Breast epithelium (tissue), 4 donors: ENCODE measurements around the gene FHOD3. TPM values are rescaled to one million over a fixed set of nuclear protein-coding genes. Genes with fewer than 3 reads are reported as not detected.

Experiments used
- DNase-seq, 2 donors: peaks; one replicate each; pipeline ENCODE4 v3.0.0-alpha.2; 2019; ENCODE audit warnings: low spot score in 2 of 2
- H3K27ac ChIP-seq, 2 donors: fragments of 200-600 bp; sonication (generic) in 1 of 2; one replicate each; pipeline ENCODE4 v1.5.1; 2016 to 2019; ENCODE audit warnings: mild to moderate bottlenecking in 1 of 2
- H3K27me3 ChIP-seq, 2 donors: fragments of 200-600 bp; sonication (generic) in 1 of 2; one replicate each; pipeline versions ENCODE4 v1.5.1 to v1.6.0; 2017 to 2019; ENCODE audit warnings: control low read depth in 1 of 2, mild to moderate bottlenecking in 1 of 2
- H3K36me3 ChIP-seq: fragments of 200-600 bp; one replicate; pipeline ENCODE4 v1.5.1; 2019
- H3K4me1 ChIP-seq, 2 donors: fragments of 200-600 bp; sonication (generic); one replicate each; pipeline ENCODE4 v1.5.1; 2016 to 2019; ENCODE audit warnings: control low read depth in 1 of 2
- H3K4me3 ChIP-seq, 3 donors: fragments of 200-600 bp; sonication (generic); 1 replicate in 2 of 3; 2 replicates in 1 of 3; pipeline ENCODE4 v1.5.1; 2016 to 2019; ENCODE audit warnings: mild to moderate bottlenecking in 3 of 3, moderate library complexity in 2 of 3
- H3K9me3 ChIP-seq, 2 donors: fragments of 200-600 bp; sonication (generic) in 1 of 2; one replicate each; pipeline ENCODE4 v1.5.1; 2016 to 2019; ENCODE audit warnings: control low read depth in 1 of 2
- CTCF ChIP-seq, 3 donors: fragments of 450-650 bp; IDR thresholded peaks; one replicate each; pipeline ENCODE4 v1.5.1; 2016 to 2017; ENCODE audit warnings: antibody characterized with exemption in 3 of 3, mild to moderate bottlenecking in 3 of 3, moderate library complexity in 3 of 3
- POLR2A ChIP-seq: fragments of 450-650 bp; IDR thresholded peaks from one replicate; pipeline ENCODE4 v1.6.1; 2016; ENCODE audit warnings: antibody characterized with exemption, mild to moderate bottlenecking, moderate library complexity
- POLR2AphosphoS5 ChIP-seq, 3 donors: sonication (generic); formaldehyde crosslinking; IDR thresholded peaks; one replicate each; pipeline ENCODE4 v1.6.1; 2017; ENCODE audit warnings: antibody characterized with exemption in 3 of 3
- intact Hi-C: fragments of 100-400 bp; cut with DNase I; formaldehyde crosslinking; loops from one replicate; pipeline ENCODE4 v1.15.1; 2023; ENCODE audit warnings: low total_unique reads
- total RNA-seq, 3 donors: library from RNA; depleted of rRNA; stranded (reverse); fragments of >200 nt; gene quantifications; one replicate each; pipeline ENCODE4 v1.1.0, GENCODE V29; 2016

Gene FHOD3
- total RNA-seq, 3 donors from 2014 or later, result 1.9 to 13.1 (median 13.0) TPM

GRCh38 chr18:36492604-36493329, 195.3 kb downstream of the FHOD3 start:
- no peaks in the 10 kb centered on the region for H3K36me3 ChIP-seq
- no peaks in the 10 kb centered on the region for H3K9me3 ChIP-seq
- no peak overlapping the region for H3K4me3 ChIP-seq
- no peaks in the 10 kb centered on the region for H3K27me3 ChIP-seq
- no peak overlapping the region for H3K27ac ChIP-seq
- DNase-seq, result no peak
- TF ChIP-seq CTCF (IDR thresholded peaks at IDR 0.05) (no peak), POLR2AphosphoS5 (IDR thresholded peaks at IDR 0.05) (no peak), POLR2A (no peak)
- intact Hi-C loops, result no loop called here
- H3K4me1 ChIP-seq, result no peaks in the 10 kb centered on the region

DNA sequence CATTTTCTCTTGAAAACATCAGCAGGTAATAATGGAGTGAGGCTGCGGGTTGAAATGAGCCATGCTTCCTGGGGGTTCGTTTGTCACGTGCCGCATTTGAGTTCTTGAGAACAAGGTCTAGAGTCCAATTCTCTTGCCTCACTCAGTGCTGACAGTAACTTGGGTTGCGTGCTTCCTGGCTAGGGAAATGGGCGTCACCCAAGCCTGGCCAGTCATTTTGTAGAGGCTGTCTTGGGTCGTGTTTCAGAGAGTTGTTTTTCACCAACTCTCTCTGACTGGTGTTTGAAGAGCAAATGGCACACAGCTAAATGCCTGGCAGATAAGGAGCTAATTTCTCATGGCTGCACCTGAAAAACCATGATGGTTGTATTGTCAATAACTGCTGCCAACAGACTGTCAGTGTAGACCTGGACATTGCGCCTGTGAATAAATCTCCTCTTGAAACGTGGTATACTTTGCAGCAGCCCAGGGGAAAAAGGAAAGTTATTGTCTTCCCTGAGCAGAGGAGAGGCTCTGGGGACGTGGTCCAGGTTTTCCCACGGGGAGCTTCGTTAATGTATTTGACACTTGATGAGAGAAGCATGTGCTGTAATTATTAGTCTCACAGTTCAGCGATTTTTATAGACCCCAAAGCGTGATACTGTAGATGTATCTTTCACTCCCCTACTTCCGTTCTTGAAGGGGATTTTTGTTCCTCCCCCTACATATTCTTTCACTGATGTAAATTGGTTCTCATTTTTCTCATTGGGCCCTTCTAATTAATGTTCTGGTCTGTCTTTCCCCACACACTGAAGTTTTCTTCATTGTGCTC, 196.0 kb downstream of the FHOD3 start:
- DNase-seq, result no peak
- Histone ChIP-seq H3K36me3 (no peaks in the 10 kb centered on the region), H3K9me3 (no peaks in the 10 kb centered on the region), H3K4me3 (no peak overlapping the region), H3K27ac (no peak overlapping the region), H3K4me1 (no peaks in the 10 kb centered on the region), H3K27me3 (no peaks in the 10 kb centered on the region)
- no peak for TF ChIP-seq POLR2AphosphoS5 (IDR thresholded peaks at IDR 0.05)
- TF ChIP-seq POLR2A, result no peak
- no peak for TF ChIP-seq CTCF (IDR thresholded peaks at IDR 0.05)
- intact Hi-C loops, result no loop called here

DNA sequence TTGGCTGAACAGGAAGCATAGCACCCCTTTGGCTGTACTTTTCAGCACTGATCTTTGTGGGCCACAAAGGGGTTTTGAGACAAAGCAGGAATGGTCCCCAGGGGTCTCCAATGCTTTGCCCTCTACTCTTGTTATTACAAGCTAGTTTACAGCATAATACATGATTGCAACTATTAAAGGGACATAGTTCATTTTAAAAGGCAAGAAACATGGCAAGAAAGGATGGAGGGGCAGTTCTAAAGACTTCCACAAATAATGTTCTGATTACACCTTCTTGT, 196.6 kb downstream of the FHOD3 start:
- TF ChIP-seq POLR2AphosphoS5 (IDR thresholded peaks at IDR 0.05) (no peak), CTCF (IDR thresholded peaks at IDR 0.05) (no peak), POLR2A (no peak)
- Histone ChIP-seq H3K36me3 (no peaks in the 10 kb centered on the region), H3K27ac (no peak overlapping the region), H3K4me3 (no peak overlapping the region), H3K27me3 (no peaks in the 10 kb centered on the region), H3K9me3 (no peaks in the 10 kb centered on the region), H3K4me1 (no peaks in the 10 kb centered on the region)
- intact Hi-C loops, result no loop called here
- no peak for DNase-seq

GRCh38 chr18:36496022-36496421, 198.5 kb downstream of the FHOD3 start:
- Histone ChIP-seq H3K4me1 (no peaks in the 10 kb centered on the region), H3K36me3 (no peaks in the 10 kb centered on the region), H3K27ac (no peak overlapping the region), H3K9me3 (no peaks in the 10 kb centered on the region), H3K4me3 (no peak overlapping the region), H3K27me3 (no peaks in the 10 kb centered on the region)
- intact Hi-C loops, result no loop called here
- no peak for DNase-seq
- no peak for TF ChIP-seq POLR2AphosphoS5 (IDR thresholded peaks at IDR 0.05)
- TF ChIP-seq CTCF (IDR thresholded peaks at IDR 0.05), result no peak
- no peak for TF ChIP-seq POLR2A

DNA sequence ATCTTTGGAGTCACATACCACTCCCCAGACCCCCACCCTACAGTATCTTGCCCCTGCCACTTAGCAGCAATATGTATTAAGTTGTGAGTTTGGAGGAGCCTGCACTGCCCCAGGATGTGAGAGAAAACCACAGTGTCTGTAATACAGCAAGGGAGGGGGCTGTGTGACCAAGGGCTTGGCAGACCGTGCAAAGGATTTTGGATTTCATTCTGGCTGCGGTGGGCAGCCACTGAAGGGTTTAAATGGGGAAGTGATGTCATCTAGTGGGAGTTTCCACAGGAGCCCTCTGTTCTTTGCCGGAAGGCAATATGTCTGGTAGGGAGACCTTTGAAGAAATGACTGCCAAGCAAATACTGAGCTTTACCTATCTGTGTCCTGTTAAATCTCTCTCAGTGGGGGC, 202.4 kb downstream of the FHOD3 start:
- TF ChIP-seq POLR2AphosphoS5 (IDR thresholded peaks at IDR 0.05), result no peak
- TF ChIP-seq CTCF (IDR thresholded peaks at IDR 0.05), result no peak
- TF ChIP-seq POLR2A, result no peak

More for the DNA sequence above, 202.4 kb downstream of the FHOD3 start:
- DNase-seq, result no peak
- no peaks in the 10 kb centered on the region for H3K9me3 ChIP-seq
- intact Hi-C loops, result no loop called here
- H3K36me3 ChIP-seq, result no peaks in the 10 kb centered on the region
- no peak overlapping the region for H3K27ac ChIP-seq
- no peaks in the 10 kb centered on the region for H3K27me3 ChIP-seq
- H3K4me1 ChIP-seq, result no peaks in the 10 kb centered on the region
- no peak overlapping the region for H3K4me3 ChIP-seq
